Osteoblast (primary cell): ENCODE results near the gene EQTN. TPM values are rescaled to one million over a fixed set of nuclear protein-coding genes. Genes with fewer than 3 reads are reported as not detected.

Experiments
- DNase-seq: peaks from one replicate; pipeline ENCODE4 v3.0.0; 2011; ENCODE audit warnings: low spot score, mixed read lengths; ENCODE audit not compliant: insufficient read length; ENCODE audit errors: missing footprints
- H2AFZ ChIP-seq: 2 replicates; pipeline ENCODE4 v1.6.0; 2011; ENCODE audit warnings: mild to moderate bottlenecking, low read length
- H3K27ac ChIP-seq: 2 replicates; pipeline ENCODE4 v1.5.1; 2011; ENCODE audit warnings: mild to moderate bottlenecking, low read depth, low read length, moderate library complexity
- H3K27me3 ChIP-seq: 2 replicates; pipeline ENCODE4 v1.6.0; 2012; ENCODE audit warnings: mild to moderate bottlenecking, control low read depth, inconsistent platforms, low read length, moderate library complexity; ENCODE audit not compliant: insufficient read depth
- H3K36me3 ChIP-seq: 2 replicates; pipeline ENCODE4 v1.5.1; 2011; ENCODE audit warnings: mild to moderate bottlenecking, low read length, control low read depth, moderate library complexity; ENCODE audit not compliant: insufficient read depth
- H3K4me1 ChIP-seq: 2 replicates; pipeline ENCODE4 v1.5.1; 2011; ENCODE audit warnings: mild to moderate bottlenecking, low read length, control low read depth, moderate library complexity; ENCODE audit not compliant: insufficient read depth
- H3K4me2 ChIP-seq: 2 replicates; pipeline ENCODE4 v1.6.0; 2011; ENCODE audit warnings: mild to moderate bottlenecking, low read length; ENCODE audit not compliant: insufficient read depth
- H3K4me3 ChIP-seq: fragments of 200-600 bp; sonication (generic); 3 replicates; pipeline ENCODE4 v1.5.1; 2012; ENCODE audit warnings: mild to moderate bottlenecking, low read length, inconsistent platforms; ENCODE audit not compliant: insufficient read depth
- H3K79me2 ChIP-seq: 2 replicates; pipeline ENCODE4 v1.6.0; 2012; ENCODE audit warnings: mild to moderate bottlenecking, low read length, control low read depth, inconsistent platforms; ENCODE audit not compliant: insufficient read depth
- H3K9me3 ChIP-seq: 2 replicates; pipeline ENCODE4 v1.5.1; 2011; ENCODE audit warnings: low read depth, low read length, control low read depth
- H4K20me1 ChIP-seq: 2 replicates; pipeline ENCODE4 v1.6.0; 2012; ENCODE audit warnings: mild to moderate bottlenecking, low read length, control low read depth; ENCODE audit not compliant: insufficient read depth
- total RNA-seq: library from RNA; depleted of rRNA; stranded (reverse); fragments of >200 nt; gene quantifications from 2 replicates; pipeline ENCODE4 v1.2.3, GENCODE V29; 2012
- TF ChIP-seq, protein P1 (sequence below): IDR thresholded peaks from 2 replicates; pipeline ENCODE4 v1.5.1; 2011; ENCODE audit warnings: mild to moderate bottlenecking, low read depth, low read length, moderate library complexity; ENCODE audit errors: extremely low read depth

EQTN gene
- total RNA-seq, 1 donor: not detected

DNA sequence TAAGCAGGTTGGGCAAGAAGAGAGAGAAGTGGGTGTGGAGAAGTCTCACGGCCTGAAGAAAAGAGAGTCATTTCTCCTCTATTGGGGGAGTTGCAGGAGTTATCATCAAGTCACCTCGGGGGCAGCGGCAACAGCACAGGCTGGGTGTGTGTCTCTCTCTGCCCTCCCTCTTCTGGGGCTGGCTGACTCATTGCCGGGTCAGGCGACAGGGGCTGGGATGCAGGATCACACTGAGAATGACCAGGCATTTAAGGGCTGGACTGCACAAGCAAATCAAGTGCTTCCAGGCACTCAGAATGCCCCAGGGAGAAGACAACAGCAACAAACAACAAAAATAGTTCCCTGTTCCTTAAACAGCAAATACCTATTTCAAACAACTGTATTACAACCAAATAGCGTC, 6.3 kb upstream of the EQTN start:
- Histone ChIP-seq H2AFZ (no peak overlapping the region), H3K36me3 (no peaks in the 10 kb centered on the region), H3K27ac (no peak overlapping the region), H3K27me3 (no peaks in the 10 kb centered on the region), H3K4me2 (no peak overlapping the region), H3K4me1 (no peaks in the 10 kb centered on the region), H3K4me3 (no peak overlapping the region), H3K9me3 (no peaks in the 10 kb centered on the region), H3K79me2 (no peaks in the 10 kb centered on the region), H4K20me1 (no peaks in the 10 kb centered on the region)
- TF ChIP-seq, protein P1, sequence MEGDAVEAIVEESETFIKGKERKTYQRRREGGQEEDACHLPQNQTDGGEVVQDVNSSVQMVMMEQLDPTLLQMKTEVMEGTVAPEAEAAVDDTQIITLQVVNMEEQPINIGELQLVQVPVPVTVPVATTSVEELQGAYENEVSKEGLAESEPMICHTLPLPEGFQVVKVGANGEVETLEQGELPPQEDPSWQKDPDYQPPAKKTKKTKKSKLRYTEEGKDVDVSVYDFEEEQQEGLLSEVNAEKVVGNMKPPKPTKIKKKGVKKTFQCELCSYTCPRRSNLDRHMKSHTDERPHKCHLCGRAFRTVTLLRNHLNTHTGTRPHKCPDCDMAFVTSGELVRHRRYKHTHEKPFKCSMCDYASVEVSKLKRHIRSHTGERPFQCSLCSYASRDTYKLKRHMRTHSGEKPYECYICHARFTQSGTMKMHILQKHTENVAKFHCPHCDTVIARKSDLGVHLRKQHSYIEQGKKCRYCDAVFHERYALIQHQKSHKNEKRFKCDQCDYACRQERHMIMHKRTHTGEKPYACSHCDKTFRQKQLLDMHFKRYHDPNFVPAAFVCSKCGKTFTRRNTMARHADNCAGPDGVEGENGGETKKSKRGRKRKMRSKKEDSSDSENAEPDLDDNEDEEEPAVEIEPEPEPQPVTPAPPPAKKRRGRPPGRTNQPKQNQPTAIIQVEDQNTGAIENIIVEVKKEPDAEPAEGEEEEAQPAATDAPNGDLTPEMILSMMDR: no peak
- DNase-seq: no peak

DNA sequence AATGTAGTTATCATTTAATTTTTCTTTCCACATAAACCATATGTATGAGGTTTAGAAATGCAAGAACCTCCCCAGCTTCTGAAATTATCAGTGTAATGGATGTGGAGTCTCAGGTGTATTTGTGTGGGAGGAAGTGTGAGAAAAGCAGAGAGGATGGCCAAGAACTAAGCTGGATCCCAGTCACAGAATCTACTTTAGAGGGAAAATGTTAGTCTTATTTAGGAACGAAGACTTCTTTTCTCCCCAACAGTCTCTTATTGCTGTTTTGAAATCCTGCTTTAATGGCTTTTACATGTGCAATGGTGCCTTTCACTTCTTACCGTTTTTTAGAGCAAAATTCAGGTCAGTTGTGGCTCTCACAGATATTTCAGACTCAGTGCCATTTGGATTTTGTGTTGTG, 3.0 kb downstream of the EQTN start:
- no peaks in the 10 kb centered on the region for H3K79me2 ChIP-seq
- no peaks in the 10 kb centered on the region for H3K9me3 ChIP-seq
- no peak overlapping the region for H3K27ac ChIP-seq
- TF ChIP-seq, protein P1: no peak
- no peak for DNase-seq
- no peaks in the 10 kb centered on the region for H3K36me3 ChIP-seq
- H3K4me1 ChIP-seq: no peaks in the 10 kb centered on the region
- H3K27me3 ChIP-seq: peaks cover 13% of the 10 kb centered on the region
- H3K4me2 ChIP-seq: no peak overlapping the region
- no peaks in the 10 kb centered on the region for H4K20me1 ChIP-seq
- no peak overlapping the region for H3K4me3 ChIP-seq
- no peak overlapping the region for H2AFZ ChIP-seq

DNA sequence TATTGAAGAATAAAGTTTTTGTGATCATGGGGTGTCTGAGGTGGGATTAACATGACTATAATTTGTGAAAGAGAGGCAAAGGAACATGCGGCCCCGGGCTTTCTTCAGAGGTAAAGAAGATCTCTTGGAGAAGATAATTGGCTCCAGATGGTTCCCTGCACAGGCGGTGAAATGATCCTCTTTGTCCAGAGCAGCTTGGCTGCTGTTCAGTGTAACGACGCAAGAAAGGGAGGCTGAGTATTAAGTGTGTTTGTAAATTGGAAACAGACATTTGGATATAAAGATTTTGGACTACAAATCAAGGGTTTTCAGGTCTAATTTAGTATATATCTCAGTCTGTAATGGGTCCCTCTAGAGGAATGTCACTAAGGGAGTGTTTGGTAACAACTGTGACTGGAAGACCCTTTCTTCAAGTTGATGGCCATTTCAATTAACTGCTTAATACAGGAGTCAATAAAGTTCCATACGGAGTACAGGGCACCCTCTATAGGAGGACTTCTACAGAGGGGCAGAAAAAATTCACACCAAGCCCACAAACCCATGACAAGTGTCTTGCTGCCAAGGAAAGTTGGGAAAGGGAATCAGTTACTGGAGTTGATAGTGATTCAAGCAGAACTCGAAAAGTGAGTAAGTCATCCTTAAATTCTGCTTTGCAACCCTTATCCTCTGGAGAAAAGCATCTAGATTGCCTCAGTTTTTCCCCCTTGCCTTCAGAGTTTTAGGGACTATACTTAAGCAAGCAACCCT, 4.1 kb downstream of the EQTN start:
- Histone ChIP-seq H4K20me1 (no peaks in the 10 kb centered on the region), H2AFZ (no peak overlapping the region), H3K36me3 (no peaks in the 10 kb centered on the region), H3K79me2 (no peaks in the 10 kb centered on the region), H3K4me1 (no peaks in the 10 kb centered on the region), H3K9me3 (no peaks in the 10 kb centered on the region), H3K4me2 (no peak overlapping the region), H3K27me3 (peaks cover 18% of the 10 kb centered on the region), H3K27ac (no peak overlapping the region), H3K4me3 (no peak overlapping the region)
- TF ChIP-seq, protein P1: no peak
- no peak for DNase-seq

DNA sequence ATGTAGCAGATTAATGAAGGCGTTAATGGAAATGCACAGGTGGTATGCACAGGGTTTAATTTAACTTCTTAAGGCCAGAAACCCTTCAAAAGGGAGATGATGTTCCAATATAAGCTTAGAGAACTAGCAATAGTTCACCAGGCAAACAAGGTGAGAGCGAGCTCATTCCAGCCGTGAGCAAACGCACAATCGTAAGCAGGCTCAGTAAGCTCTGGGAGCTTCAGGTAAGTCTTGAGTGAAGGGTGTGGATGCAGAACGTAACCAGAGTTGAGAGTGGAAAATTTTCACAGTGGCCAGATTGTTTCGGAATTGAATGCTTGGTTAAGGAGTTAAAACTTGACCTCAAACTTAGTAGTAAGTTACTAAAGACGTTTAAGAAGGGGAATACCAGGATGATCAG, 5.7 kb downstream of the EQTN start:
- Histone ChIP-seq H4K20me1 (no peaks in the 10 kb centered on the region), H3K79me2 (no peaks in the 10 kb centered on the region), H3K4me1 (no peaks in the 10 kb centered on the region), H2AFZ (no peak overlapping the region), H3K36me3 (no peaks in the 10 kb centered on the region), H3K27ac (no peak overlapping the region), H3K9me3 (no peaks in the 10 kb centered on the region), H3K27me3 (peaks cover 24% of the 10 kb centered on the region), H3K4me3 (no peak overlapping the region), H3K4me2 (no peak overlapping the region)
- DNase-seq: no peak
- TF ChIP-seq, protein P1: no peak
